Panc1 (cell line): ENCODE results near the gene RGMB. TPM values are rescaled to one million over a fixed set of nuclear protein-coding genes. Genes with fewer than 3 reads are reported as not detected.

Experiments used
- ATAC-seq: fragments of 200-7000 bp; cut with Tn5 transposase; 2 replicates; pipeline ENCODE4 v1.9.1; 2020; ENCODE audit warnings: mild to moderate bottlenecking, moderate library complexity
- BruUV-seq: library from RNA; stranded (reverse); fragments of 400-500 nt; replicated peaks from 2 replicates; lab custom pipeline; 2021; lab: Mats Ljungman, UMichigan
- CTCF ChIA-PET: fragments of 300-600 bp; sonication (Branson Sonifier 250); formaldehyde crosslinking; loops from one replicate; lab custom pipeline; 2022; ENCODE audit warnings: antibody characterized with exemption; lab: Charles Lee
- POLR2A ChIA-PET: fragments of 300-600 bp; sonication (Branson Sonifier 250); formaldehyde crosslinking; loops from one replicate; lab custom pipeline; 2022; ENCODE audit warnings: antibody characterized with exemption; lab: Charles Lee
- DNase-seq: peaks from one replicate; pipeline ENCODE4 v3.0.0-alpha.2; 2010; ENCODE audit warnings: low read depth, low spot score
- H3K27ac ChIP-seq: 2 replicates; pipeline ENCODE4 v1.5.1; 2011; ENCODE audit warnings: mild to moderate bottlenecking, low read length, inconsistent platforms
- H3K27me3 ChIP-seq: fragments of 200-500 bp; sonication (Bioruptor generic); 2 replicates; pipeline ENCODE4 v1.6.0; 2014; ENCODE audit warnings: low read length, inconsistent platforms; ENCODE audit not compliant: control insufficient read depth, insufficient read depth
- H3K36me3 ChIP-seq: fragments of 200-500 bp; sonication (Bioruptor generic); 2 replicates; pipeline ENCODE4 v1.5.1; 2014; ENCODE audit warnings: inconsistent platforms, mild to moderate bottlenecking, low read length, moderate library complexity; ENCODE audit not compliant: control insufficient read depth, insufficient read depth
- H3K4me1 ChIP-seq: 2 replicates; pipeline ENCODE4 v1.5.1; 2011; ENCODE audit warnings: inconsistent platforms, mild to moderate bottlenecking, low read length, moderate library complexity; ENCODE audit not compliant: control insufficient read depth, insufficient read depth
- H3K4me3 ChIP-seq, 2 experiments: 2 replicates each; pipeline ENCODE4 v1.5.1; 2011 to 2012; ENCODE audit warnings: low read depth in 2 of 2, low read length in 2 of 2, mild to moderate bottlenecking in 2 of 2, inconsistent platforms in 1 of 2, moderate library complexity in 1 of 2
- H3K9me3 ChIP-seq: fragments of 200-500 bp; sonication (Bioruptor generic); 2 replicates; pipeline ENCODE4 v1.5.1; 2014; ENCODE audit warnings: low read depth, mild to moderate bottlenecking, inconsistent platforms, low read length, moderate library complexity; ENCODE audit not compliant: control insufficient read depth, insufficient read depth
- CTCF ChIP-seq: fragments of 450-650 bp; IDR thresholded peaks from 2 replicates; pipeline ENCODE4 v1.5.1; 2017; ENCODE audit warnings: mild to moderate bottlenecking
- POLR2AphosphoS5 ChIP-seq: IDR thresholded peaks from 2 replicates; pipeline ENCODE4 v1.6.1; 2012; ENCODE audit warnings: mild to moderate bottlenecking, low read depth, low read length, moderate library complexity
- REST ChIP-seq, 2 experiments: IDR thresholded peaks; 2 replicates each; pipeline ENCODE4 v1.6.1; 2011 to 2012; ENCODE audit warnings: low read depth in 2 of 2, control low read depth in 1 of 2, low read length in 1 of 2, mild to moderate bottlenecking in 1 of 2, moderate library complexity in 1 of 2; ENCODE audit not compliant: insufficient read depth in 1 of 2
- SIN3A ChIP-seq: IDR thresholded peaks from 2 replicates; pipeline ENCODE4 v1.6.1; 2012; ENCODE audit warnings: low read depth, mild to moderate bottlenecking, low read length, moderate library complexity, borderline replicate concordance; ENCODE audit not compliant: insufficient read depth
- TCF7L2 ChIP-seq: IDR thresholded peaks from 2 replicates; pipeline ENCODE4 v1.6.1; 2011; ENCODE audit warnings: mild to moderate bottlenecking, low read depth, low read length, inconsistent platforms
- in situ Hi-C: cut with HindIII; loops from 2 replicates; pipeline ENCODE4 v1.10.0; 2016; ENCODE audit warnings: low sequenced_read_pairs, low pct_unique_long_range_greater_than_20kb
- intact Hi-C: fragments of 100-400 bp; cut with micrococcal nuclease; formaldehyde crosslinking; loops from one replicate; pipeline ENCODE4 v1.10.0; 2022; ENCODE audit not compliant: unreplicated experiment
- total RNA-seq: library from RNA; stranded (reverse); gene quantifications from one replicate; pipeline ENCODE4 v1.2.1, GENCODE V29; 2021; ENCODE audit not compliant: unreplicated experiment

The RGMB gene
- total RNA-seq, 1 experiment from 2014 or later, result 25.4 TPM

GRCh38 chr5:98772415-98773213 lies 849 bp upstream of the RGMB start:
- no peaks in the 10 kb centered on the region for H3K27me3 ChIP-seq
- ChIA-PET POLR2A (interaction anchor here (0.5 to 0.6 kb wide), 4 partner anchors 24 to 1475 kb away, joined by 3 to 13 read pairs (median 6); no protein-coding TSS in a partner anchor), CTCF (interaction anchor here (0.7 to 1.6 kb wide), 2 partner anchors 24 to 1170 kb away, joined by 4 to 14 read pairs; no protein-coding TSS in a partner anchor)
- no peak for TF ChIP-seq REST (IDR thresholded peaks at IDR 0.05; ENCODE audit: insufficient read depth in 1 of 2, low read depth in 2 of 2, low read length in 1 of 2)
- no peak for TF ChIP-seq CTCF
- no peak for TF ChIP-seq TCF7L2
- no peak for TF ChIP-seq POLR2AphosphoS5
- TF ChIP-seq SIN3A, result 0 out of 2 replicates have a peak, but pooled peaks have one; percentile 6
- peak overlapping the region; percentile 71 to 90 for H3K4me3 ChIP-seq
- H3K9me3 ChIP-seq, result no peaks in the 10 kb centered on the region
- DNase-seq (no peak), ATAC-seq (peak; percentile 72)
- BruUV-seq, result TSS peak; percentile 93
- peaks cover 32% of the 10 kb centered on the region for H3K4me1 ChIP-seq
- H3K27ac ChIP-seq, result peak overlapping the region; percentile 89
- intact Hi-C loops (loop anchor here (5.0 to 10.0 kb wide), 3 partner anchors 55 to 1585 kb away; no protein-coding TSS in a partner anchor), in situ Hi-C loops (no loop called here)
- no peaks in the 10 kb centered on the region for H3K36me3 ChIP-seq

DNA sequence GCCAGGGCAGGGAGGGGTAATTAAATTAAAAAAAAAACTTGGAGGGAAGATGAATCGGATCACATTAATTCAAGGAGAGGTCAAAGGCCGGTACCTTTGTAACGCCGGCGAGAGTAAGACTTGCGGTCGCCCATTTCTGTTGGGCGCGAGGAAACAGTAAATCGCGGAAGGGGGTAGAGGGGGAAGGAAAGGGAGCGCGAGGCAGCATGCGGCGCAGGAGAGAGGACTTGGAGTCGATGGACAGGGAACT lies 324 bp upstream of the RGMB start:
- DNase-seq (peak; percentile 85), ATAC-seq (no peak)
- Histone ChIP-seq H3K27me3 (no peaks in the 10 kb centered on the region), H3K4me3 (peak overlapping the region; percentile 71 to 90), H3K36me3 (no peaks in the 10 kb centered on the region), H3K27ac (peak overlapping the region; percentile 89), H3K9me3 (no peaks in the 10 kb centered on the region), H3K4me1 (peaks cover 29% of the 10 kb centered on the region)
- peak; percentile 66; the same call in 1 of the 2 replicates for TF ChIP-seq TCF7L2
- TF ChIP-seq SIN3A, result no peak; the same call in 1 of the 2 replicates
- TF ChIP-seq POLR2AphosphoS5, result peak; percentile 91
- in situ Hi-C loops, result no loop called here
- intact Hi-C loops, result loop anchor here (5.0 to 10.0 kb wide), 3 partner anchors 54 to 1586 kb away; no protein-coding TSS in a partner anchor
- POLR2A ChIA-PET, result interaction anchor here (0.6 kb wide), 1 partner anchor 23 kb away, joined by 13 read pairs; no protein-coding TSS in a partner anchor
- BruUV-seq, result no TSS peak
- CTCF ChIA-PET, result interaction anchor here (0.7 to 1.6 kb wide), 2 partner anchors 23 to 1171 kb away, joined by 4 to 14 read pairs; no protein-coding TSS in a partner anchor
